ENCODE measurements around the gene ABCA1. TPM values are rescaled to one million over a fixed set of nuclear protein-coding genes. Genes with fewer than 3 reads are reported as not detected.

Gene ABCA1
- polyA plus RNA-seq, 3 donors, result 2.0 to 5.1 (median 2.7) TPM

- Histone ChIP-seq H3K36me3 (replicated peaks in 1 of 2; ENCODE audit: control insufficient read depth in 1 of 2, insufficient read depth in 2 of 2, low read length in 2 of 2) (peaks cover 32 to 54% of the 10 kb centered on the region in 2 donors), H3K27me3 (ENCODE audit: control insufficient read depth in 2 of 2, insufficient read depth in 2 of 2, low read length in 2 of 2) (no peaks in the 10 kb centered on the region), H3K9ac (ENCODE audit: insufficient read depth, low read length, poor library complexity, severe bottlenecking) (no peak overlapping the region), H3K9me3 (replicated peaks in 1 of 2; ENCODE audit: control insufficient read depth in 1 of 2, insufficient read depth in 1 of 2, low read length in 2 of 2) (no peaks in the 10 kb centered on the region), H3K79me2 (ENCODE audit: insufficient read depth, low read length) (no peaks in the 10 kb centered on the region), H2AFZ (ENCODE audit: insufficient read depth, low read depth, low read length, poor library complexity, severe bottlenecking) (no peak overlapping the region), H4K20me1 (ENCODE audit: insufficient read depth, low read length) (no peaks in the 10 kb centered on the region), H3K4me2 (replicated peaks; ENCODE audit: extremely low read depth, low read length, poor library complexity, severe bottlenecking) (no peak overlapping the region), H3K4me1 (ENCODE audit: control insufficient read depth in 1 of 2, insufficient read depth in 2 of 2, low read length in 2 of 2) (peaks cover 30 to 36% of the 10 kb centered on the region in 2 donors), H3K27ac (ENCODE audit: low read depth in 1 of 2, low read length in 2 of 2) (no peak overlapping the region), H3K4me3 (replicated peaks in 1 of 3; ENCODE audit: low read depth in 2 of 3, low read length in 3 of 3) (no peak overlapping the region)
- Mint-ChIP-seq H3K36me3 (peaks cover 52 to 64% of the 10 kb centered on the region in 2 donors), H3K27ac (no peak overlapping the region), H3K27me3 (ENCODE audit: low read depth in 3 of 3) (no peaks in the 10 kb centered on the region), H3K4me1 (peaks cover 31% of the 10 kb centered on the region), H3K9me3 (peaks cover 0 to 2% (median 0%) of the 10 kb centered on the region in 7 donors), H3K4me3 (no peak overlapping the region)
- WGBS (ENCODE audit: insufficient coverage), result 100% methylated on average over 4 of the region's 4 CpGs
- no peak for DNase-seq
- TF ChIP-seq CTCF (IDR thresholded peaks at IDR 0.05), result no peak
- intact Hi-C loops (cut with micrococcal nuclease), result no loop called here
Measured at GRCh38 chr9:104858271-104858670, 69.7 kb downstream of the ABCA1 start.

DNA sequence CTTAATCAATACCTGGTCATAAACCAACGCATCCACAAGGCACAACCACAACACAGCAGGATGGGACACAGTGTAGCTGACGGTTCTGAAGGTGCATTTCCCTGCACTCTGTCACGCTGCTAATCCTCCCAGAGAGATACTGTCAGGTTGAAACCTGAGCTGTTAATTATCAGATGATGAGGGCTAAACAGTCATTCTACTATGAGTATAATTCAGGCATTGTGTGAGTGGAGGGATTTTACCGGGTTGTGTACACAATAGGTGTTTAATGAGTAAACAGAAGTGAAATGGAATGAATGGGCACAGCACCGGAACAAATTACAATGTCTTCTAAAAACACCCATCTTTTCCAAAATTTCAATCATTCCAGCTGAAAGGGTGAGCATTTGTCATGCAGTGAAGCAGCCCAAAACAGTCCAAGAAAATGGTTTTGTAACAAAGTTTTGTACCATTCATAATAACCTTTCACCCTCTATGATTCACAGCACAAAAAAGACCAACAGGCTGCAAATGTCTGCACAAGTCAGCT is 71.5 kb downstream of the ABCA1 start:
- H3K36me3 ChIP-seq (replicated peaks in 1 of 2; ENCODE audit: control insufficient read depth in 1 of 2, insufficient read depth in 2 of 2, low read length in 2 of 2), result peaks cover 35 to 59% of the 10 kb centered on the region in 2 donors
- peak overlapping the region in 1 of 7 donors; percentile 36 for H3K27ac Mint-ChIP-seq
- H3K79me2 ChIP-seq (ENCODE audit: insufficient read depth, low read length), result no peaks in the 10 kb centered on the region
- H3K9me3 Mint-ChIP-seq, result no peaks in the 10 kb centered on the region
- intact Hi-C loops (cut with micrococcal nuclease), result no loop called here
- no peaks in the 10 kb centered on the region for H4K20me1 ChIP-seq (ENCODE audit: insufficient read depth, low read length)
- whole genome bisulfite sequencing (ENCODE audit: insufficient coverage), result 100% methylated on average over 3 of the region's 5 CpGs
- H3K4me1 Mint-ChIP-seq, result peaks cover 24% of the 10 kb centered on the region
- H3K36me3 Mint-ChIP-seq, result peaks cover 57 to 76% of the 10 kb centered on the region in 2 donors
- no peak overlapping the region for H3K27ac ChIP-seq (ENCODE audit: low read depth in 1 of 2, low read length in 2 of 2)
- no peak for TF ChIP-seq CTCF (IDR thresholded peaks at IDR 0.05)
- H3K9ac ChIP-seq (ENCODE audit: insufficient read depth, low read length, poor library complexity, severe bottlenecking), result no peak overlapping the region
- H3K9me3 ChIP-seq (replicated peaks in 1 of 2; ENCODE audit: control insufficient read depth in 1 of 2, insufficient read depth in 1 of 2, low read length in 2 of 2), result no peaks in the 10 kb centered on the region
- peaks cover 21 to 24% of the 10 kb centered on the region in 2 donors for H3K4me1 ChIP-seq (ENCODE audit: control insufficient read depth in 1 of 2, insufficient read depth in 2 of 2, low read length in 2 of 2)
- H3K4me3 Mint-ChIP-seq, result no peak overlapping the region
- H3K4me3 ChIP-seq (replicated peaks in 1 of 3; ENCODE audit: low read depth in 2 of 3, low read length in 3 of 3), result no peak overlapping the region
- no peak overlapping the region for H2AFZ ChIP-seq (ENCODE audit: insufficient read depth, low read depth, low read length, poor library complexity, severe bottlenecking)
- H3K27me3 Mint-ChIP-seq (ENCODE audit: low read depth in 3 of 3), result no peaks in the 10 kb centered on the region
- no peaks in the 10 kb centered on the region for H3K27me3 ChIP-seq (ENCODE audit: control insufficient read depth in 2 of 2, insufficient read depth in 2 of 2, low read length in 2 of 2)
- DNase-seq, result no peak
- H3K4me2 ChIP-seq (replicated peaks; ENCODE audit: extremely low read depth, low read length, poor library complexity, severe bottlenecking), result no peak overlapping the region

All from CD14-positive monocyte (primary cell).